Measurements from ENCODE around the gene RALB. TPM values are rescaled to one million over a fixed set of nuclear protein-coding genes. Genes with fewer than 3 reads are reported as not detected.
"Not testable (repeated sequence)": the region's sequence is repeated elsewhere in the genome, so short reads cannot be mapped to it uniquely, and the experiment has no call there.

The RALB gene
- total RNA-seq, 1 experiment from 2014 or later = 43.7 TPM

DNA sequence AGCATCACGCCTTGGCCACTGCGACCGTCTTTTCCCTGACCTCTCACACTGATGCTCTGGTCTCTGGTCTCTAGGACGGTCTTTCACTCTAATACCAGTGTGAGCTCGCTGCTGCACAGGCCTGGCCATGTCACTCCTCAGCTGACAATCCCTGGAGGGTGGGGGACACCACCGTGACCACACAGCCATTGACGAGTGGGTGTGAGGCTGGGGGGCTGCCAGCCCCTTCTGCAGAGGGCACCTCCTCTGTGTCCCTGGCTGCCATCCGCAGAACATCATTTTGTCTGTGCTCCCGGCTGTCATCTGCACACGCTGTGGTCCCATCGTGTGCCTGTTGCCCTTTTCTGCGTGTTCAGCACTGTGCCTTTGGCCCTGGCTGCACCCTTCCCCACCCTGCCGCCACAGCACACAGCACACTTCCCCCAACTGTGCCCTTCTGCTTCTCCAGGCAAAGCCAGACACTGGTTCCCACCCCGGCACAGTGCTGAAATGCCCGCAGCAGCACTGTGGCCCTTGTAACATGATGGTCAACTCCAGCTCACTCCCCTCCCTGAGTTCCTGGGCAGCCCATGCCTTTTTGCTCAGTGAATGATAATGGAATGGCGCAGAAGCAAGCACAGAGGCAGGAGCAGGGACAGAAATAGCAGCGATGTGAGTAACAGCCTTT lies 62.8 kb downstream of the RALB start:
- no peak for DNase-seq (ENCODE audit: low spot score)

GRCh38 chr2:120316071-120316470 lies 63.4 kb downstream of the RALB start:
- no peak for DNase-seq (ENCODE audit: low spot score)

- no peak for DNase-seq (ENCODE audit: low spot score)
These were observed 64.0 kb downstream of the RALB start for GRCh38 chr2:120316528-120317179.

DNA sequence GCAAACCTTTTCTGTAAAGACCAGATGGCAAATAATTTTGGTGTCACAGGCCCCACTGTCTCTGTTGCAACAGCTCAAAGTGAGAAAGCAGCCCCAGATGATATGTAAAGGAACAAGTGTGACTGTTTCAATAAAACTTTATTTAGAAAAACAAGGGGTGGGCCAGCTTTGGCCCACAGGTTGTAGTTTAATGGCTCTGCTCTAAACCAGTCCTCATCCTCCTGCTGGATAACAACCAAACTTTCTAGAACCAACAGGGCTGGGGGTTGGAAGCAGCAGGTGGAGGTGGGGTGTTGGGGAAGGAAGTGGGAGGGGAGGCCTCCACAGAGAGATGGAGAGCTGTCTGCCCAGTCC lies 64.5 kb downstream of the RALB start:
- DNase-seq (ENCODE audit: low spot score) = no peak

DNA sequence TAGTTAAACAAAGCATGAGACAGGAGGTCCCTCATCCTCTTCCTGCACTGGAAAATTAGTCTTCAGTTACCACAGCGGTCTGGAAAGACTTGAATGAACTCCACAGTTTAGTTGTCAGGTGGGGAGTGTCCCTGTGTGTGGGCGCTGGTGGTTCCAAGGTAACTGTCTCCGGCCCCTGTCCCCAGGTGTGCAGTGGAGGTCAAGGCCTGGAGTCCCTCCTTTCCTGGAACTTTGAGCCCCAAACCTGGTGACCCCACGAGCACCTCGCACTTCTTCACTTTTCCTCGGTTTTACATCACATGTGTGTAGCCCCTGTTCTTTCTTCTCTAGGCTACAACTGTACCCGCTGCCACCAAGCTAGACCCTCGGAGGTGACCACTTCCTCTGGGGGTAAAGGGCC lies 65.3 kb downstream of the RALB start:
- no peak for DNase-seq (ENCODE audit: low spot score)

DNA sequence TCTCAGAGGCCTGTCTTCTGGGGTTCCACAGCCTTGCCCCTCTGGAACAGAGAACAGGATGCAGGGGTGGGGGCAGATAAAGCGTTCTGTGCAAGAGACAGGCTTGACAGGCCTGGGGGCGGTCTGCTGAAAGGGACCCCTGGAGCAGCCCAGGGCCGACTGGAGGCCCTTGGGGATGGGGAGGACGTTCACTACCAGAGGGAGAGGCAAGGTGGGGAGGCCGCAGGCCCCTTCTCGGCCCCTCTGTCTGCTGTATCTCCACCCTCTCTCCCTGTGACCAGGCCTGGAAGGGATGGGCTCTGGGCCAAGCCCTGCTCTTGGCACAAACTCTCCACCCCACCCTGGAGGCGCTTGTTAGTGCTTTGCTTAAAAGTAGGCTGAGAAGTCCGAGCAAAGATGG lies 66.0 kb downstream of the RALB start:
- no peak for DNase-seq (ENCODE audit: low spot score)

- DNase-seq (ENCODE audit: low spot score) = no peak
These were observed 66.5 kb downstream of the RALB start for GRCh38 chr2:120319123-120319522.

GRCh38 chr2:120319686-120320317 lies 67.2 kb downstream of the RALB start:
- DNase-seq (ENCODE audit: low spot score) = no peak

- DNase-seq (ENCODE audit: low spot score) = no peak
These were observed 67.7 kb downstream of the RALB start for GRCh38 chr2:120320318-120320851.

GRCh38 chr2:120320887-120321556 lies 68.4 kb downstream of the RALB start:
- not testable (repeated sequence) for DNase-seq (ENCODE audit: low spot score)

GRCh38 chr2:120321721-120322284 lies 69.2 kb downstream of the RALB start:
- DNase-seq (ENCODE audit: low spot score) = no peak

DNA sequence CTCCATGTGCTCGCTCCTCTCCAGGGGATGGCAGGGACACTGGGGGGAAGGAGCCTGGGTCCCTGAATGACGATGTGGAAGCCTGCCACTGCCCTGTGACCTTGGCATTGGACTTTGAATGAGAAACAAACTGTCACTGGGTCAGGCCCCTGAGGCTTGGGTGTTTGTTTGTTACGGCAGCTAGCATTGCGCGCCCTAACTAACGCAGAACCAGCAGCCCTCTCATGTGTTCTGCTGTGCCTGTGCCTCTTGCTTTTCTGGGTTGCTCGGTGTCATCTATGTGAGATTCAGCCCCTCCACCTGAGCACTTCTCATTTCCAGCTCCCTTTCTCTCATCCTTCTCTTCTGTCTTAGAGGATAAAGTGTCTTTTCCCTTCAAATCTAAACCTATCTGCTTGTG lies 69.7 kb downstream of the RALB start:
- no peak for DNase-seq (ENCODE audit: low spot score)

- DNase-seq (ENCODE audit: low spot score) = no peak
These were observed 70.6 kb downstream of the RALB start for GRCh38 chr2:120323214-120323613.

GRCh38 chr2:120323807-120324399 lies 71.3 kb downstream of the RALB start:
- DNase-seq (ENCODE audit: low spot score) = no peak

GRCh38 chr2:120324933-120325332 lies 72.3 kb downstream of the RALB start:
- DNase-seq (ENCODE audit: low spot score) = no peak

DNA sequence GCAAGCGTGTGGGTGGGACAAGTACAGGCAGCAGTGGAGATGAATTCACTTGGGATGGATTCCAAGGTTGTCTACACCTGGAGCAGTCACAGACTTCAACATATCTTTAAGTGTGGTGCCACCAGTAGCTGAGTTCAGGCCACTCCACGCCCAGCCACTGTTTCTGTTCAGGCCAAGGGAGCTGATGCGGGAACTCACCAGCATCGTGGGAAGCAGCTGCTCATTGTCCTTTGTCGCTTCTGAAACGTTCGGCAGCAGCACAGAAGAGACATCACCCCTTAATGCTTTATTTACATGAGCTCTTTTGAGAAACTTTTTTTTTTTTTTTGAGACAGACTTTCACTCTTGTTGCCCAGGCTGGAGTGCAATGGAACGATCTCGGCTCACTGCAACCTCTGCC lies 73.4 kb downstream of the RALB start:
- DNase-seq (ENCODE audit: low spot score) = no peak

GRCh38 chr2:120330946-120331822 lies 78.5 kb downstream of the RALB start:
- no peak for DNase-seq (ENCODE audit: low spot score)

GRCh38 chr2:120331903-120332302 lies 79.3 kb downstream of the RALB start:
- DNase-seq (ENCODE audit: low spot score) = no peak

DNA sequence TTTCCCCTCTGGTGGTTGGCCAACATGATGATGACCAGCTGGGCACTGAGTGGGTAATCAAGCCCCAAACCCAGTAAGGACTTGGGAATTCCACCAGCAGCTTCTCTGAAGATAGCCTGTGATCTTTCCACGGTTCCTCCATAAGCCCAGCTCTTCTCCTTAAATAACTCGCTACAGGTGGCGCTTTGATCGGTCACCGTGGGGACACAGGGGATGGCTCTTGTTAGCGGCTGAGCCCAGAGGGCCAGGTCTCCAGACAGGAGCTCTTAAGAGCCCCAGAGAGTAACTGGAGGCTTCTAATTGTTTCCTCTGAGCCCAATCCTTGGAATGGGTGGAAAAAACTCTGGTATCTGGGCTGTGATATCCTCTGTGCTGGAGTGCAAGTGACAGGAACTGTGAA lies 79.7 kb downstream of the RALB start:
- no peak for DNase-seq (ENCODE audit: low spot score)

DNA sequence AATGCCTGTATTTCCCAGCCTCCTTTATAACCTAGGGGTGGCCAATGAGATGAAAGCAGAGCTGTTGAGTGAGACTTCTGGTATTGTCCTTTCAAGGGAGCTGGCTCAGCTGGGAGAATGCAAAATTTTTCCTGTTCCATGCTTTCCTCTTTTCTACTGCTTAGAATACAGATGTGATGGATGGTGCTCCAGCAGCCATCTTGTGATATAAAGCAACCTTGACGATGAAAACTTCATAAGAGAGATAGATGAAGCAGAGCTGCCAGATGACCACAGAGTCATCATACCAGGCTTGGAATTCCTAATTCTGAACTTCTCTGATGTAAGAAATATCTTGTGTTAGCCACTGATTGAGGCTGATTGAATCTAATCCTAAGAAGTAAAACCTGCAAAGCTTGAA lies 81.4 kb downstream of the RALB start:
- DNase-seq (ENCODE audit: low spot score) = no peak

DNA sequence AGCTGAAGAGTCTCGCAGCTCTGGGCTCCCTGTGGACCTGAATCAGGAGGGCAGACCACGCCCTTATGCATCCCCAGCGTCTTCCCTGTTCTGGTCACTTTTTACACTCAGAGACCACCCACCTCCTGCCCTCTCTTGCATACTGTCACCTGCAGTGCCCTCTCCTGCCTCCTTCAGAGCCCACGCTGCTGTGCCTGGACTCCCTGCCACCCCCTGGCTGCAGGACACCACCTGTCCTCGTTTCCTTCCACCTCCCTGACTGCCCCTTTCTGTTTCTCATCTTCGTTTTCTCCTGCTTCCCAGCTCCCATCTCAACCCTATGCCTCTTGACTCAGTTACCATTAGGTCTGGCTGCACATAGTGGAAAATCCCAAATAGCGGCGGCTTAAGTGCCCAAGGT lies 84.1 kb downstream of the RALB start:
- DNase-seq (ENCODE audit: low spot score) = no peak

Data from HT-29 (cell line).